ENCODE results near the gene PKHD1.

PKHD1 gene

GRCh38 chr6:52041134-52041533 lies 46.3 kb downstream of the PKHD1 start:
- Histone ChIP-seq H3K9me3 (ENCODE audit: low read length) (no peaks in the 10 kb centered on the region), H3K36me3 (ENCODE audit: insufficient read depth, low read length) (no peaks in the 10 kb centered on the region), H3K4me3 (ENCODE audit: low read depth in 1 of 2, low read length in 2 of 2) (no peak overlapping the region), H3K27ac (ENCODE audit: low read depth, low read length) (no peak overlapping the region), H3K4me1 (ENCODE audit: insufficient read depth, low read length) (no peaks in the 10 kb centered on the region), H3K9ac (ENCODE audit: low read length) (no peak overlapping the region), H3K27me3 (ENCODE audit: control insufficient read depth in 1 of 2, insufficient read depth in 2 of 2, low read length in 2 of 2) (no peaks in the 10 kb centered on the region)

GRCh38 chr6:52027699-52028098 lies 59.7 kb downstream of the PKHD1 start:
- Histone ChIP-seq H3K9ac (ENCODE audit: low read length) (no peak overlapping the region), H3K27me3 (ENCODE audit: control insufficient read depth in 1 of 2, insufficient read depth in 2 of 2, low read length in 2 of 2) (no peaks in the 10 kb centered on the region), H3K36me3 (ENCODE audit: insufficient read depth, low read length) (no peaks in the 10 kb centered on the region), H3K27ac (ENCODE audit: low read depth, low read length) (no peak overlapping the region), H3K4me3 (ENCODE audit: low read depth in 1 of 2, low read length in 2 of 2) (no peak overlapping the region), H3K9me3 (ENCODE audit: low read length) (no peaks in the 10 kb centered on the region), H3K4me1 (ENCODE audit: insufficient read depth, low read length) (no peaks in the 10 kb centered on the region)

- Histone ChIP-seq H3K27me3 (ENCODE audit: control insufficient read depth in 1 of 2, insufficient read depth in 2 of 2, low read length in 2 of 2) (no peaks in the 10 kb centered on the region), H3K4me1 (ENCODE audit: insufficient read depth, low read length) (no peaks in the 10 kb centered on the region), H3K27ac (ENCODE audit: low read depth, low read length) (no peak overlapping the region), H3K9ac (ENCODE audit: low read length) (no peak overlapping the region), H3K4me3 (ENCODE audit: low read depth in 1 of 2, low read length in 2 of 2) (no peak overlapping the region), H3K9me3 (ENCODE audit: low read length) (no peaks in the 10 kb centered on the region), H3K36me3 (ENCODE audit: insufficient read depth, low read length) (no peaks in the 10 kb centered on the region)
Observed at GRCh38 chr6:52024451-52025068, 62.9 kb downstream of the PKHD1 start.

GRCh38 chr6:52022675-52023074 lies 64.7 kb downstream of the PKHD1 start:
- no peak overlapping the region for H3K4me3 ChIP-seq (ENCODE audit: low read depth in 1 of 2, low read length in 2 of 2)
- H3K36me3 ChIP-seq (ENCODE audit: insufficient read depth, low read length), result no peaks in the 10 kb centered on the region

GRCh38 chr6:52020945-52021570 lies 66.4 kb downstream of the PKHD1 start:
- no peak overlapping the region for H3K4me3 ChIP-seq (ENCODE audit: low read depth in 1 of 2, low read length in 2 of 2)
- no peaks in the 10 kb centered on the region for H3K4me1 ChIP-seq (ENCODE audit: insufficient read depth, low read length)
- H3K36me3 ChIP-seq (ENCODE audit: insufficient read depth, low read length), result no peaks in the 10 kb centered on the region
- H3K9ac ChIP-seq (ENCODE audit: low read length), result no peak overlapping the region
- H3K27me3 ChIP-seq (ENCODE audit: control insufficient read depth in 1 of 2, insufficient read depth in 2 of 2, low read length in 2 of 2), result no peaks in the 10 kb centered on the region
- H3K27ac ChIP-seq (ENCODE audit: low read depth, low read length), result no peak overlapping the region
- no peaks in the 10 kb centered on the region for H3K9me3 ChIP-seq (ENCODE audit: low read length)

More at GRCh38 chr6:52022675-52023074, 64.7 kb downstream of the PKHD1 start:
- Histone ChIP-seq H3K4me1 (ENCODE audit: insufficient read depth, low read length) (no peaks in the 10 kb centered on the region), H3K9ac (ENCODE audit: low read length) (no peak overlapping the region), H3K27me3 (ENCODE audit: control insufficient read depth in 1 of 2, insufficient read depth in 2 of 2, low read length in 2 of 2) (no peaks in the 10 kb centered on the region), H3K9me3 (ENCODE audit: low read length) (no peaks in the 10 kb centered on the region), H3K27ac (ENCODE audit: low read depth, low read length) (no peak overlapping the region)

- no peaks in the 10 kb centered on the region for H3K36me3 ChIP-seq (ENCODE audit: insufficient read depth, low read length)
- no peak overlapping the region for H3K9ac ChIP-seq (ENCODE audit: low read length)
- H3K4me1 ChIP-seq (ENCODE audit: insufficient read depth, low read length), result no peaks in the 10 kb centered on the region
- no peaks in the 10 kb centered on the region for H3K9me3 ChIP-seq (ENCODE audit: low read length)
- H3K27ac ChIP-seq (ENCODE audit: low read depth, low read length), result no peak overlapping the region
- no peaks in the 10 kb centered on the region for H3K27me3 ChIP-seq (ENCODE audit: control insufficient read depth in 1 of 2, insufficient read depth in 2 of 2, low read length in 2 of 2)
- H3K4me3 ChIP-seq (ENCODE audit: low read depth in 1 of 2, low read length in 2 of 2), result no peak overlapping the region
Observed at GRCh38 chr6:52019881-52020280, 67.5 kb downstream of the PKHD1 start.

- H3K27me3 ChIP-seq (ENCODE audit: control insufficient read depth in 1 of 2, insufficient read depth in 2 of 2, low read length in 2 of 2), result no peaks in the 10 kb centered on the region
- no peak overlapping the region for H3K27ac ChIP-seq (ENCODE audit: low read depth, low read length)
- H3K4me1 ChIP-seq (ENCODE audit: insufficient read depth, low read length), result no peaks in the 10 kb centered on the region
- H3K4me3 ChIP-seq (ENCODE audit: low read depth in 1 of 2, low read length in 2 of 2), result no peak overlapping the region
- no peaks in the 10 kb centered on the region for H3K9me3 ChIP-seq (ENCODE audit: low read length)
- H3K36me3 ChIP-seq (ENCODE audit: insufficient read depth, low read length), result no peaks in the 10 kb centered on the region
- no peak overlapping the region for H3K9ac ChIP-seq (ENCODE audit: low read length)
Observed at GRCh38 chr6:52019092-52019491, 68.3 kb downstream of the PKHD1 start.

GRCh38 chr6:52016915-52017748 lies 70.3 kb downstream of the PKHD1 start:
- H3K4me1 ChIP-seq (ENCODE audit: insufficient read depth, low read length), result peaks cover 5% of the 10 kb centered on the region
- H3K27me3 ChIP-seq (ENCODE audit: control insufficient read depth in 1 of 2, insufficient read depth in 2 of 2, low read length in 2 of 2), result no peaks in the 10 kb centered on the region
- H3K9ac ChIP-seq (ENCODE audit: low read length), result no peak overlapping the region
- H3K4me3 ChIP-seq (ENCODE audit: low read depth in 1 of 2, low read length in 2 of 2), result no peak overlapping the region
- H3K36me3 ChIP-seq (ENCODE audit: insufficient read depth, low read length), result no peaks in the 10 kb centered on the region
- H3K9me3 ChIP-seq (ENCODE audit: low read length), result no peaks in the 10 kb centered on the region
- H3K27ac ChIP-seq (ENCODE audit: low read depth, low read length), result no peak overlapping the region

GRCh38 chr6:52015953-52016352 lies 71.5 kb downstream of the PKHD1 start:
- H3K4me3 ChIP-seq (ENCODE audit: low read depth in 1 of 2, low read length in 2 of 2), result no peak overlapping the region

GRCh38 chr6:52014391-52014790 lies 73.0 kb downstream of the PKHD1 start:
- Histone ChIP-seq H3K36me3 (ENCODE audit: insufficient read depth, low read length) (no peaks in the 10 kb centered on the region), H3K27ac (ENCODE audit: low read depth, low read length) (no peak overlapping the region), H3K27me3 (ENCODE audit: control insufficient read depth in 1 of 2, insufficient read depth in 2 of 2, low read length in 2 of 2) (no peaks in the 10 kb centered on the region), H3K4me1 (ENCODE audit: insufficient read depth, low read length) (peaks cover 5% of the 10 kb centered on the region), H3K9me3 (ENCODE audit: low read length) (no peaks in the 10 kb centered on the region), H3K4me3 (ENCODE audit: low read depth in 1 of 2, low read length in 2 of 2) (no peak overlapping the region), H3K9ac (ENCODE audit: low read length) (no peak overlapping the region)

More at GRCh38 chr6:52015953-52016352, 71.5 kb downstream of the PKHD1 start:
- H3K27ac ChIP-seq (ENCODE audit: low read depth, low read length), result no peak overlapping the region
- H3K9me3 ChIP-seq (ENCODE audit: low read length), result no peaks in the 10 kb centered on the region
- peaks cover 5% of the 10 kb centered on the region for H3K4me1 ChIP-seq (ENCODE audit: insufficient read depth, low read length)
- no peaks in the 10 kb centered on the region for H3K27me3 ChIP-seq (ENCODE audit: control insufficient read depth in 1 of 2, insufficient read depth in 2 of 2, low read length in 2 of 2)
- H3K9ac ChIP-seq (ENCODE audit: low read length), result no peak overlapping the region
- no peaks in the 10 kb centered on the region for H3K36me3 ChIP-seq (ENCODE audit: insufficient read depth, low read length)

- Histone ChIP-seq H3K27ac (ENCODE audit: low read depth, low read length) (no peak overlapping the region), H3K4me1 (ENCODE audit: insufficient read depth, low read length) (peaks cover 5% of the 10 kb centered on the region), H3K27me3 (ENCODE audit: control insufficient read depth in 1 of 2, insufficient read depth in 2 of 2, low read length in 2 of 2) (no peaks in the 10 kb centered on the region), H3K4me3 (ENCODE audit: low read depth in 1 of 2, low read length in 2 of 2) (no peak overlapping the region), H3K36me3 (ENCODE audit: insufficient read depth, low read length) (no peaks in the 10 kb centered on the region), H3K9ac (ENCODE audit: low read length) (no peak overlapping the region), H3K9me3 (ENCODE audit: low read length) (no peaks in the 10 kb centered on the region)
Observed at GRCh38 chr6:52013035-52013434, 74.4 kb downstream of the PKHD1 start.

Measured in muscle layer of colon (tissue), 2 donors.